GM19099 (cell line): ENCODE results near the gene SLC39A1.

Source experiments
- POLR2A ChIP-seq: IDR thresholded peaks from 3 replicates; pipeline ENCODE4 v1.6.1; 2011; ENCODE audit warnings: low read depth; ENCODE audit not compliant: insufficient read length; ENCODE audit errors: extremely low read depth

SLC39A1 gene, protein sequence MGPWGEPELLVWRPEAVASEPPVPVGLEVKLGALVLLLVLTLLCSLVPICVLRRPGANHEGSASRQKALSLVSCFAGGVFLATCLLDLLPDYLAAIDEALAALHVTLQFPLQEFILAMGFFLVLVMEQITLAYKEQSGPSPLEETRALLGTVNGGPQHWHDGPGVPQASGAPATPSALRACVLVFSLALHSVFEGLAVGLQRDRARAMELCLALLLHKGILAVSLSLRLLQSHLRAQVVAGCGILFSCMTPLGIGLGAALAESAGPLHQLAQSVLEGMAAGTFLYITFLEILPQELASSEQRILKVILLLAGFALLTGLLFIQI

GRCh38 chr1:153963030-153963849, at the start of gene SLC39A1:
Gene SLC39A1 (minus strand): TSS chr1:153963537. CDS start chr1:153962715, 822 bp downstream.
- TF ChIP-seq POLR2A: peak; percentile 82

DNA sequence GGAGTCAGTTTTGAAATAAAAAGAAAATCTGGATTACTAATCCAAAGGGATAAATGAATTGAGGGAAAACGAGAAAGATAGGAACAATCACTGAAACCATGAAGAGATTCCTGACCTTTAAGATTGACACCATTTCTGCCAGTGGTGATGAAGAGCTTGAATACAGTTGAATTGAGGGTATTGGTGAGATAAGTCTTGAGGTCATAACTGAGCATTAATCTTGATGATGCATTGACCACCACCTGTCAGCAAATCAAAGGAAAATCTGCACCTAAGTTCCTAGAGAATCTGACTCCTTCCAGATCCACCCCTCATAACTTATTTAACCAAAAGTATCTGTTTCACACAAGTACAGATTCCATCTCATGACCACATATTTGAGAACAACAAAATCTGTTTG, 48.8 kb upstream of the SLC39A1 start:
- no peak for TF ChIP-seq POLR2A

DNA sequence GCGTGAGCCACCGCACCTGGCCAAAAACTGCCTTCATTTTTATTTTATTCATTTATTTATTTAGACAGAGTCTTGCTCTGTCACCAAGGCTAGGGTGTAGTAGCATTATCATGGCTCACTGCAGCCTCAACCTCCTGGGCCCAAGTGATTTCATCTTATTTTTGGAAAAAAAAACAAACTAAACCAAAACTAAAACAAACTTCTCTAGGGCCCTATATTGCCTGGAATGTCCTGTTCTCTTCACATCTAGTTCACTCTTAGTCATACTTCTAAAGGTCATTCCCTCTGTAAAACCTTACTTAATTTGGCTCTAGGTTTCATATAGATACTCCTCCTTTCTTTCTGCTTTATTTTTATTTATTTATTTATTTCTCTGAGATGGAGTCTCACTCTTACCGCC, 42.8 kb upstream of the SLC39A1 start:
- no peak for TF ChIP-seq POLR2A

DNA sequence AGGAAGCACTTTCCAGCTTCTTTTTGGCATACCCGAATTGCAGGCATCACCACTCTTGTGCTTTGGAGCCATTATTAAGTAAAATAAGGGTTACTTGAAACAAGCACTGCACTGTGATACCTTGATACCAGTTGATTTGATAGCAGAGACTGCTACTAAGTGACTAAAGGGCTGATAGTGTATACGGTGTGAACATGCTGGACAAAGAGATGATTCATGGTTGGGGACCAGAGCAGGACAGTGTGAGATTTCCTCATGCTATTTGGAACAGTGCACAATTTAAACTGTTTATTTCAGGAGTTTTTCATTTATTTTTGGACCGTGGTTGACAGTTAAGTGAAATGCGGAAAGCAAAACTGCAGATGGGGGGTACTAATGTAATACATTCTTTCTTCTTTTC, 37.1 kb upstream of the SLC39A1 start:
- no peak for TF ChIP-seq POLR2A

DNA sequence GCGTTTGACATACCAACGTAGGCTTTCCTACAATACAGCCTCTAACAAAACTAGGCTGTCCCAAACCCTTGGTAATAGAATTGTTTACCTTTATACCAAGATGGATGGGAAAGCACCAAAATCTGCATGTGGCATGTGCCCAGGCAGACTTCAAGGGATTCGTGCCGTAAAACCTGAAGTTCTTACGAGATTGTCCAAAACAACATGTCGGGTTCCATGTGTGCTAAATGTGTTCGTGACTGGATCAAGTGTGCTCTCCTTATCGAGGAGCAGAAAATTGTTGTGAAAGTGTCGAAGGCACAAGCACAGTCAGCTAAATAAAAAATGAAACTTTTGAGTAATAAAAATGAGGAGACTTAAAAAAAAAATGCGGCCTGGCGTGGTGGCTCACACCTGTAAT, 32.3 kb upstream of the SLC39A1 start:
- TF ChIP-seq POLR2A: no peak

DNA sequence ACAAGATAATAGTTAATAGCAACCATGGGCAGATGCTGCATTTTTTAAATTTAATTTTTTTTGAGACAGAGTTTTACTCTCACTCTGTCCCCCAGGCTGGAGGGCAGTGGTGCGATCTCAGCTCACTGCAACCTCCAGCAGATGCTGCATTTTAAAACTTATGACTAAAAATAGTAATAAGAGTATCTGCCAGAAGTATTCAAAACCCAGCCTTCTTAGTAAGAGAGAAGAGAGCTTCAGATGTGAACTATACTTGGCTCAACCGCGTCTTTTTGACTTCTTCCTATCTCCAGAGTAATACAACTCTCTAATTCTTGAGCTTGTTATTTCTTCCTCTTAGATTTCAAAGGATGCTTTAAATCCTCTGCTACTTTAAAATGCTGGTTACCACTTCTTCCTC, 31.9 kb upstream of the SLC39A1 start:
- TF ChIP-seq POLR2A: no peak

- TF ChIP-seq POLR2A: no peak
These were observed 28.5 kb upstream of the SLC39A1 start for GRCh38 chr1:153991806-153992205.

- no peak for TF ChIP-seq POLR2A
These were observed 27.9 kb upstream of the SLC39A1 start for GRCh38 chr1:153991151-153991630.

- TF ChIP-seq POLR2A: peak; percentile 100
These were observed 27.3 kb upstream of the SLC39A1 start, which contains the start of gene RPS27 for GRCh38 chr1:153990468-153991150. Gene RPS27 (plus strand): TSS chr1:153990762. CDS start chr1:153990797, 35 bp downstream.

DNA sequence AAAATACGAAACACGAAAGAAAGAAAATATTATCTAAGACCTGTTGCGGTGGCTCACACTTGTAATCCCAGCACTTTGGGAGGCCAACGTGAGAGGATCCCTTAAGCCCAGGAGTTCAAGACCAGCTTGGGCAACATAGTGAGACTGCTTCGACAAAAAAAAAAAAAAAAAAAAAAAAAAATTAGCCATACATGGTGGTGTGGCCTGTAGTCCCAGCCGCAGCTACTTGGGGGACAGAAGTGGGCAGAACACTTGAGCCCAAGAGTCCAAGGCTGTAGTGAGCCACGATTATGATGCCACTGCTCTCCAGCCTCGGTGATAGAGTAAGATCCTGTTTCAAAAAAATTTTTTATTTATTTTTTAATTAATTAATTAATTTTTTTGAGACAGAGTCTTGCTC, 24.3 kb upstream of the SLC39A1 start:
- no peak for TF ChIP-seq POLR2A

DNA sequence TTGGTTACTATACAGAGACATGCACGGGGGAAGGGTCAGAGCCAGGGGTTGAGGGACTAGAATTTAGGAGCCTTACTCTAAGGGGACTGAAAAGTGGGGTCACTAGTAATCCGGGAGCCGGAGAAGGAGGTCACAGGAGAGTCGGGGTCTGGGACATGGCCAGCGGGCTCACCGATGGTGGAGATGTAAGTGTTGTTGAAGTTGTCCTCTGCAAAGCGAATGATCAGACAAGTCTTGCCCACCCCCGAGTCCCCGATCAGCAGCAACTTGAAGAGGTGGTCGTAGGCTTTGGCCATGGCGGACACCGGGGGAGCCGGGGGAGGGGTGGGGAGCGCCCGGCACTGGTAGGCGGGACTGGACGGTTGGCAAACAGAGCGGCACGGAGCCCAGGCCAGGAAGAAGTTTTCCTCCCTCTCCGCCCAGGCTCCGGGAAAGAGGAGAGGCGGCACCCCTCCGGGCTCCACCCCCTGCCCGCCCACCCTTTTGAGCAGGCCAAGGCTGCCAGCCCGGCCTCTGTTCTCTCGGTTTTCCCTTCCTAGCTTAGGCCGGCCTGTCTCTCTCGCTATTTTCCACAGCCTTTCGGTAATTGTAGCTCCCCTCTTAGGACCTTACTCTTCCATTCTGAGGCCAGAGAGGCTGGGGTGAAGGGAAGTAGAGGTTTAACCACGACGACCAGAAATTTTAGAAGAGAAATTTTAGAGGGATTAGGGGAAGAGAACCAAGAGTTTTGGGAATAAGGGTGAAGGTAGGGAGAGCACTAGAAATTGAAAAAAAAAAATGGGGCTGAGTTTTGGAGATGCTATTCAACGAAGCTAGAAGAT, 22.8 kb upstream of the SLC39A1 start, which contains the start of gene RAB13:
Gene RAB13 (minus strand): TSS at position 399 of the 821 bp plus-strand sequence. CDS start 103 bp downstream, at position 296.
- no peak for TF ChIP-seq POLR2A

- peak; percentile 29 for TF ChIP-seq POLR2A
These were observed 22.1 kb upstream of the SLC39A1 start for GRCh38 chr1:153985341-153985912.

GRCh38 chr1:153984123-153984894, 21.0 kb upstream of the SLC39A1 start:
- TF ChIP-seq POLR2A: no peak
